Neural progenitor cell (in vitro differentiated cells): ENCODE measurements around the gene OR2M5. TPM values are rescaled to one million over a fixed set of nuclear protein-coding genes. Genes with fewer than 3 reads are reported as not detected.

ENCODE experiments used
- DNase-seq: peaks from one replicate; pipeline ENCODE4 v3.0.0-alpha.2; 2016; ENCODE audit warnings: low spot score
- H2AFZ ChIP-seq: fragments of 200-600 bp; sonication (generic); replicated peaks from 2 replicates; pipeline ENCODE4 v1.6.1; 2016; ENCODE audit warnings: antibody characterized with exemption
- H3F3A ChIP-seq: fragments of 200-600 bp; sonication (generic); 2 replicates; pipeline ENCODE4 v1.6.1; 2016; ENCODE audit warnings: antibody characterized with exemption, low read depth
- H3K27ac ChIP-seq: fragments of 200-600 bp; sonication (generic); 2 replicates; pipeline ENCODE4 v1.5.1; 2016; ENCODE audit warnings: mild to moderate bottlenecking
- H3K27me3 ChIP-seq: fragments of 200-600 bp; sonication (generic); 2 replicates; pipeline ENCODE4 v1.6.1; 2016; ENCODE audit warnings: mild to moderate bottlenecking, moderate library complexity
- H3K36me3 ChIP-seq: fragments of 200-600 bp; sonication (generic); 2 replicates; pipeline ENCODE4 v1.5.1; 2016
- H3K4me1 ChIP-seq: fragments of 200-600 bp; sonication (generic); 2 replicates; pipeline ENCODE4 v1.6.1; 2016; ENCODE audit warnings: mixed run types
- H3K4me2 ChIP-seq: fragments of 200-600 bp; sonication (generic); 2 replicates; pipeline ENCODE4 v1.6.1; 2016
- H3K4me3 ChIP-seq: fragments of 200-600 bp; sonication (generic); 2 replicates; pipeline ENCODE4 v1.5.1; 2016
- H3K79me2 ChIP-seq: fragments of 200-600 bp; sonication (generic); 2 replicates; pipeline ENCODE4 v1.6.1; 2016; ENCODE audit warnings: low read depth
- H3K9ac ChIP-seq: fragments of 200-600 bp; sonication (generic); 2 replicates; pipeline ENCODE4 v1.6.1; 2016
- H3K9me3 ChIP-seq: fragments of 200-600 bp; sonication (generic); 2 replicates; pipeline ENCODE4 v1.5.1; 2016; ENCODE audit warnings: low read depth
- H4K20me1 ChIP-seq: fragments of 200-600 bp; sonication (generic); 2 replicates; pipeline ENCODE4 v1.6.1; 2016; ENCODE audit warnings: low read depth
- H3K27ac Mint-ChIP-seq: 3 replicates; pipeline ENCODE4 v1.8.0; 2021; ENCODE audit warnings: mixed read lengths
- H3K27me3 Mint-ChIP-seq: 2 replicates; pipeline ENCODE4 v1.8.0; 2022; ENCODE audit warnings: low read depth, mild to moderate bottlenecking, inconsistent platforms, moderate library complexity, mixed read lengths; ENCODE audit not compliant: insufficient read depth
- H3K36me3 Mint-ChIP-seq: 3 replicates; pipeline ENCODE4 v1.8.0; 2021; ENCODE audit warnings: mixed read lengths
- H3K4me1 Mint-ChIP-seq: 3 replicates; pipeline ENCODE4 v1.8.0; 2021; ENCODE audit warnings: mixed read lengths
- H3K4me3 Mint-ChIP-seq: 3 replicates; pipeline ENCODE4 v1.8.0; 2021; ENCODE audit warnings: mild to moderate bottlenecking, moderate library complexity, mixed read lengths
- H3K9me3 Mint-ChIP-seq: 3 replicates; pipeline ENCODE4 v1.8.0; 2020; ENCODE audit warnings: mixed read lengths
- CTCF ChIP-seq: fragments of 200-600 bp; sonication (generic); IDR thresholded peaks from 2 replicates; pipeline ENCODE4 v1.5.1; 2017; ENCODE audit warnings: antibody characterized with exemption, mild to moderate bottlenecking
- EZH2 ChIP-seq: fragments of 200-600 bp; sonication (generic); IDR thresholded peaks from 2 replicates; pipeline ENCODE4 v1.6.1; 2017; ENCODE audit warnings: antibody characterized with exemption, mild to moderate bottlenecking, moderate library complexity
- EZH2phosphoT487 ChIP-seq: fragments of 200-600 bp; sonication (generic); IDR thresholded peaks from 2 replicates; pipeline ENCODE4 v1.6.1; 2017; ENCODE audit warnings: antibody characterized with exemption
- total RNA-seq: library from RNA; depleted of rRNA; stranded (reverse); fragments of >200 nt; gene quantifications from 2 replicates; pipeline ENCODE4 v1.2.3, GENCODE V29; 2015; ENCODE audit warnings: low replicate concordance

Gene OR2M5
- total RNA-seq = not detected in 2 replicates

DNA sequence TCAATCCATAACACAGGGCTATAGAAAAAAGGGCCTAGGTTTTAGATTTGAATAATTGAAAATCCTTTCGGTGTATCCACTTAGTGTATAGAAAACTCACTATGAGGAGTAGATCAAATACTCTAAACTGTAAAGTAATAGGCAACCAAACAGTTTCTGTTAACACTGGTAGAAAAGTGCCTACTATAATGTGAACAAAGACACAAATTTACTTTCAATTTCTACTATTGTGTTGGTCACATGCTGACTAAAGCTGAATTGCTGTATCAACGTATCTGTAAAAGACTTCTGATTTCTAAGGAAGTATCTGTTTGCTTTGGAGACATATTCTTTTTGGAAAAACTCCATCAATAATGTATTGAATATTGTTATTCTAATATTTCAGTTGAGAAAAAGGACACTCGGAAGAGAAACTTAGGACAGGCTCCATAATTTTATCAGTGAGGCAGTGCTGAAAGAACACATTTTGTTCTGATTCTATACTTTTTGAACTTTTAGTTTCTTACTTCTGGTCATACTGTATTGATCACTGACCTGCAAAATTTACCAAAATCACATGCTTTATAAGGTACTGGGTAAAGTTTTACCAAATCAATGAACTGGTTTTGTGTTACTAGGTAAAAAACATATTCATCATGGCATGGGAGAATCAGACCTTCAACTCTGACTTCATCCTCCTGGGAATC is at the start of gene OR2M5:
Gene OR2M5, plus strand, starts transcription at position 636 of the 686 bp plus-strand sequence. Its CDS starts 0 bp downstream, at position 636.
- no peaks in the 10 kb centered on the region for H3K4me1 Mint-ChIP-seq
- no peaks in the 10 kb centered on the region for H3K4me1 ChIP-seq
- H3K79me2 ChIP-seq = no peaks in the 10 kb centered on the region
- H3K9me3 ChIP-seq = peaks cover 39% of the 10 kb centered on the region
- H3K9ac ChIP-seq = no peak within 1 kb of the TSS
- no peak within 1 kb of the TSS for H3K4me3 ChIP-seq
- H3K27ac ChIP-seq = no peak within 1 kb of the TSS
- H3K27ac Mint-ChIP-seq = no peak within 1 kb of the TSS
- no peaks in the 10 kb centered on the region for H3K36me3 Mint-ChIP-seq
- H3K27me3 ChIP-seq = no peaks in the 10 kb centered on the region
- H2AFZ ChIP-seq = no peak within 1 kb of the TSS
- H4K20me1 ChIP-seq = no peaks in the 10 kb centered on the region
- no peak within 1 kb of the TSS for H3K4me3 Mint-ChIP-seq
- H3K27me3 Mint-ChIP-seq = no peaks in the 10 kb centered on the region
- TF ChIP-seq CTCF = no peak
- no peak for TF ChIP-seq EZH2
- TF ChIP-seq EZH2phosphoT487 = no peak
- no peak within 1 kb of the TSS for H3K4me2 ChIP-seq
- no peaks in the 10 kb centered on the region for H3F3A ChIP-seq
- DNase-seq = no peak
- H3K36me3 ChIP-seq = no peaks in the 10 kb centered on the region
- peaks cover 50% of the 10 kb centered on the region for H3K9me3 Mint-ChIP-seq

GRCh38 chr1:248098529-248098928 is 46.4 kb upstream of the OR2M5 start:
- H3K27ac ChIP-seq = no peak overlapping the region
- no peaks in the 10 kb centered on the region for H3K4me1 ChIP-seq
- no peak overlapping the region for H3K4me3 Mint-ChIP-seq
- H3K9ac ChIP-seq = no peak overlapping the region
- H3K4me3 ChIP-seq = no peak overlapping the region
- no peaks in the 10 kb centered on the region for H3K36me3 Mint-ChIP-seq
- H3K9me3 ChIP-seq = peaks cover 35% of the 10 kb centered on the region
- no peak for TF ChIP-seq CTCF
- no peak for TF ChIP-seq EZH2phosphoT487
- no peak for TF ChIP-seq EZH2
- no peaks in the 10 kb centered on the region for H3F3A ChIP-seq
- H3K27me3 ChIP-seq = no peaks in the 10 kb centered on the region
- no peaks in the 10 kb centered on the region for H3K4me1 Mint-ChIP-seq
- no peak for DNase-seq
- no peaks in the 10 kb centered on the region for H4K20me1 ChIP-seq
- H3K27ac Mint-ChIP-seq = no peak overlapping the region
- no peaks in the 10 kb centered on the region for H3K36me3 ChIP-seq
- H3K27me3 Mint-ChIP-seq = no peaks in the 10 kb centered on the region
- peaks cover 26% of the 10 kb centered on the region for H3K9me3 Mint-ChIP-seq
- no peaks in the 10 kb centered on the region for H3K79me2 ChIP-seq
- H2AFZ ChIP-seq = no peak overlapping the region
- no peak overlapping the region for H3K4me2 ChIP-seq

DNA sequence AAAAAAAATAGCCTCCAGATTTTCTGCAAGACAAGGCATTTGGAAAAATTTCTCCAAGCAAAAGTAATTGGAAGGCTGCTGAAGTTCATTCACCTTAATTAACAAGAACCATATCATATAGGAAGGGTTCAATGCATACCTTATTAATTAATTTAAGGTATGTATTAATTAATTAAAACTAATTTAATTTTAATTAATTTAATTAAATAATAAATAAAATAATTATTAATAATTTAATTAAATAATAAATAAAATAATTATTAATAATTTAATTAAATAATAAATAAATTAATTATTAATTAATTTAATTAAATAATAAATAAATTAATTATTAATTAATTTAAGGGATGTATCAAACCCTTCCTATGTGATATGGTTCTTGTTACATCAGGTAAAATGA is 42.1 kb upstream of the OR2M5 start:
- TF ChIP-seq EZH2 = no peak
- TF ChIP-seq CTCF = no peak
- Histone ChIP-seq H3K27ac (no peak overlapping the region), H3F3A (no peaks in the 10 kb centered on the region), H3K4me2 (no peak overlapping the region), H2AFZ (no peak overlapping the region), H3K79me2 (no peaks in the 10 kb centered on the region), H3K9me3 (peaks cover 43% of the 10 kb centered on the region), H3K27me3 (no peaks in the 10 kb centered on the region), H3K36me3 (no peaks in the 10 kb centered on the region), H3K9ac (no peak overlapping the region), H4K20me1 (no peaks in the 10 kb centered on the region), H3K4me3 (no peak overlapping the region), H3K4me1 (no peaks in the 10 kb centered on the region)
- H3K4me1 Mint-ChIP-seq = no peaks in the 10 kb centered on the region
- no peaks in the 10 kb centered on the region for H3K36me3 Mint-ChIP-seq
- peaks cover 37% of the 10 kb centered on the region for H3K9me3 Mint-ChIP-seq
- peaks cover 4% of the 10 kb centered on the region for H3K27me3 Mint-ChIP-seq
- no peak overlapping the region for H3K27ac Mint-ChIP-seq
- no peak for DNase-seq
- no peak overlapping the region for H3K4me3 Mint-ChIP-seq
